Measurements from ENCODE around the gene COTL1. TPM values are rescaled to one million over a fixed set of nuclear protein-coding genes. Genes with fewer than 3 reads are reported as not detected.

The COTL1 gene
- total RNA-seq, 1 donor from 2014 or later: 483 TPM

DNA sequence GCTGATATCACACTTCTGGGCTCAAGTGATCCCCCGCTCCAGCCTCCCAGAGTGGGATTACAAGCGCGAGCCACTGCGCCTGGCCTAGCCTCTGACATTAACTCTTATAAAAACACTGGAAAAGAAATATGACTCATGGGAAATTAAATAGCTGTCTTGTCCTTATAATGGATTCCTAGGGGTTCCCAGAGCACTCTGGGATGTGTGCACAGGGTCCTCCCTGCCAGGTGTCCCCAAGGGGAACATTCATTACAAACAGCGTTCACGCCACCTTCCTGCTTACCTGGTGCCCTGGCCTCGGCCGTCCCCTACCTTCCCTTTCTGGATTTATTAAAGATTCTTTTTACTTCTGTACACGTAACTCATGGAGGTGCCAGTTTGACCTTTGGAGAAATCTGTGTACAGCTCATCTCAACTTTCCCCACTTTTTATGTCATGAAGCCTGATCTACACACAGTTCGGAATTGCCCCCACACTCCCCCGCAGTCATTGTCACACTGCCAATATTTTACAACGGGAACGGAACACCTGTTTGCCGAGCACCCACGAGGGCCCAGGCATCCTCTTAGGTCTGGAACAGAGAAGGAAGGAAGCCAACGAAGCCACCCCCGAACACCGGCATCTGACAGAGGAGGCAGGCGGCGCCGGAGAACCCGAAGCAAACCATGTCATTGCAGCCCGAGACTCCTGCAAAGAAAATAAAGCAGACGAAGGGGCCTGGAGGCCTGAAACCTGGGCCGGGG is 73.7 kb downstream of the COTL1 start:
- H3K36me3 Mint-ChIP-seq (ENCODE audit: low read depth): peaks cover 45% of the 10 kb centered on the region
- H3K27me3 Mint-ChIP-seq (ENCODE audit: low read depth): no peaks in the 10 kb centered on the region
- peaks cover 37% of the 10 kb centered on the region for H3K4me1 Mint-ChIP-seq (ENCODE audit: low read depth)
- DNase-seq (ENCODE audit: low spot score): no peak
- H3K9me3 Mint-ChIP-seq: no peaks in the 10 kb centered on the region
- intact Hi-C loops (cut with micrococcal nuclease): no loop called here
- peak overlapping the region; percentile 78 for H3K27ac Mint-ChIP-seq
- peak overlapping the region; percentile 34 for H3K4me3 Mint-ChIP-seq (ENCODE audit: low read depth)

GRCh38 chr16:84543253-84543652 is 74.6 kb downstream of the COTL1 start:
- no peaks in the 10 kb centered on the region for H3K9me3 Mint-ChIP-seq
- peaks cover 45% of the 10 kb centered on the region for H3K36me3 Mint-ChIP-seq (ENCODE audit: low read depth)
- no peak overlapping the region for H3K27ac Mint-ChIP-seq
- DNase-seq (ENCODE audit: low spot score): no peak
- H3K4me3 Mint-ChIP-seq (ENCODE audit: low read depth): no peak overlapping the region
- H3K27me3 Mint-ChIP-seq (ENCODE audit: low read depth): no peaks in the 10 kb centered on the region
- peaks cover 34% of the 10 kb centered on the region for H3K4me1 Mint-ChIP-seq (ENCODE audit: low read depth)
- intact Hi-C loops (cut with micrococcal nuclease): no loop called here

- intact Hi-C loops (cut with micrococcal nuclease): no loop called here
- DNase-seq (ENCODE audit: low spot score): no peak
- Mint-ChIP-seq H3K27me3 (ENCODE audit: low read depth) (no peaks in the 10 kb centered on the region), H3K4me1 (ENCODE audit: low read depth) (peaks cover 34% of the 10 kb centered on the region), H3K36me3 (ENCODE audit: low read depth) (peaks cover 49% of the 10 kb centered on the region), H3K9me3 (no peaks in the 10 kb centered on the region), H3K4me3 (ENCODE audit: low read depth) (no peak overlapping the region), H3K27ac (no peak overlapping the region)
These were observed 75.7 kb downstream of the COTL1 start for GRCh38 chr16:84541999-84542817.

- no peak overlapping the region for H3K4me3 Mint-ChIP-seq (ENCODE audit: low read depth)
- no peaks in the 10 kb centered on the region for H3K9me3 Mint-ChIP-seq
- no peak overlapping the region for H3K27ac Mint-ChIP-seq
- intact Hi-C loops (cut with micrococcal nuclease): no loop called here
- no peak for DNase-seq (ENCODE audit: low spot score)
- peaks cover 31% of the 10 kb centered on the region for H3K4me1 Mint-ChIP-seq (ENCODE audit: low read depth)
- H3K36me3 Mint-ChIP-seq (ENCODE audit: low read depth): peaks cover 50% of the 10 kb centered on the region
- H3K27me3 Mint-ChIP-seq (ENCODE audit: low read depth): no peaks in the 10 kb centered on the region
These were observed 77.7 kb downstream of the COTL1 start for GRCh38 chr16:84540194-84540593.

GRCh38 chr16:84538222-84538840 is 79.5 kb downstream of the COTL1 start:
- H3K9me3 Mint-ChIP-seq: no peaks in the 10 kb centered on the region
- H3K4me3 Mint-ChIP-seq (ENCODE audit: low read depth): no peak overlapping the region
- H3K4me1 Mint-ChIP-seq (ENCODE audit: low read depth): peaks cover 21% of the 10 kb centered on the region
- H3K27ac Mint-ChIP-seq: no peak overlapping the region
- no peak for DNase-seq (ENCODE audit: low spot score)
- H3K36me3 Mint-ChIP-seq (ENCODE audit: low read depth): peaks cover 43% of the 10 kb centered on the region
- H3K27me3 Mint-ChIP-seq (ENCODE audit: low read depth): no peaks in the 10 kb centered on the region
- intact Hi-C loops (cut with micrococcal nuclease): no loop called here

- Mint-ChIP-seq H3K27me3 (ENCODE audit: low read depth) (no peaks in the 10 kb centered on the region), H3K27ac (no peak overlapping the region), H3K4me1 (ENCODE audit: low read depth) (peaks cover 23% of the 10 kb centered on the region), H3K9me3 (no peaks in the 10 kb centered on the region), H3K36me3 (ENCODE audit: low read depth) (peaks cover 46% of the 10 kb centered on the region), H3K4me3 (ENCODE audit: low read depth) (no peak overlapping the region)
- intact Hi-C loops (cut with micrococcal nuclease): no loop called here
- DNase-seq (ENCODE audit: low spot score): no peak
These were observed 80.3 kb downstream of the COTL1 start for GRCh38 chr16:84537491-84538151.

DNA sequence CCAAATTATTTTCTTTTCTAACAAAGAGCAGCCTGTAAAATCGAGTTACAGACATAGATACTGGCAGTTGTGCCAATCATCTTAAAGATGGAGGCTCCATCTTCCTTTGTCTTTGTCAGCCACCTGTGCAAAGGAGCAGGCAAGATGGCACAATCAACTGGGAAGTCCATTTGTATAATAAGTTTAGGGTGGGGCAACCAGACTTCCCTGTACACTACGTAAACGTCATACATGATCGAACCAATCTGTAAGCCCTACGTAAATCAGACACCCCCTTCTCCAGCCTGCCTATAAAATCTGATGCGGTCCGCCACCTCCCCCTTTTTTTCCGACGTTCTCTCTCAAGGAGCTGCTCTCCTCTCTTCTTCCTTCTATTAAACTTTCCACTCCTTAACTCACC is 82.0 kb downstream of the COTL1 start:
- intact Hi-C loops (cut with micrococcal nuclease): no loop called here
- Mint-ChIP-seq H3K27ac (no peak overlapping the region), H3K36me3 (ENCODE audit: low read depth) (peaks cover 61% of the 10 kb centered on the region), H3K9me3 (no peaks in the 10 kb centered on the region), H3K27me3 (ENCODE audit: low read depth) (no peaks in the 10 kb centered on the region), H3K4me1 (ENCODE audit: low read depth) (peaks cover 25% of the 10 kb centered on the region), H3K4me3 (ENCODE audit: low read depth) (no peak overlapping the region)
- no peak for DNase-seq (ENCODE audit: low spot score)

DNA sequence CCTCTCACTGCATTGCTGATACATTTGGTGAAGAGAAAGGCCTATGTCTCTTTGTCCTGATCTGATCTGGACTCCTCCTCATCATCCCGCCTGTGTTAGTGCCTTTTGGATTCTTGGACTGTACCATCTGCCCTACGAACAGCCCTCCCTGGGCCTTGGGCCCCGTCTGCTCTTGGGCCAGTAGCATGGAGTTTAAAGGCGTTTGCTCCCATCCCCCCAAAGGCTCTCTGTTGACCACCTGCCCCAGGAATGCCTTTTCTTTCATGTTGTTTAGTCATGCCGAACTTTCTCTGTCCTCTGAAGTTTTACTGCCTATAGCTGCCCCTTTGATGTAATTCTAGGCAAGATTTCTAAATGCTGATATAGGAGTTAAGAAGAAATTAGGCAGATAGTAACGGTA is 82.5 kb downstream of the COTL1 start:
- Mint-ChIP-seq H3K4me3 (ENCODE audit: low read depth) (no peak overlapping the region), H3K4me1 (ENCODE audit: low read depth) (peaks cover 26% of the 10 kb centered on the region), H3K9me3 (peaks cover 4% of the 10 kb centered on the region), H3K27ac (no peak overlapping the region), H3K27me3 (ENCODE audit: low read depth) (no peaks in the 10 kb centered on the region), H3K36me3 (ENCODE audit: low read depth) (peaks cover 65% of the 10 kb centered on the region)
- intact Hi-C loops (cut with micrococcal nuclease): no loop called here
- no peak for DNase-seq (ENCODE audit: low spot score)

DNA sequence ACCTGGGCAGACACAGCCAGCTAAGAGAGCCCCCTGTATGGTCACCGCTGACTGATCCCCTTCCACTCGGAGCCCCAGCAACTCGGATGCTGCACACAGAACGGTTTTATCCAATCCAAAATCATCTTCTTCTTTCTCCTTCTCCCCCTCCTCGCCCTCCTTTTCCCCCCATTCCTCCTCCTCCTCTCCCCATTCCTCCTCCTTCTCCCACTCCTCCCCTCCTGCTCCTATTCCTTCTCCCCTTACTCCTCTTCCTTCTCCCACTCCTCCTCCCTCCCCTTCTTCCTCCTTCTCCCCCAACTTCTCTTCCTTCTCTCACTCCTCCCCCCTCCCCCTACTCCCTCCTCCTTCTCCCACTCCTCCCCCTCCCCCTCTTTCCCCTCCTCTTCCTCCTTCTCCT is 83.1 kb downstream of the COTL1 start:
- Mint-ChIP-seq H3K4me3 (ENCODE audit: low read depth) (no peak overlapping the region), H3K27ac (no peak overlapping the region), H3K27me3 (ENCODE audit: low read depth) (no peaks in the 10 kb centered on the region), H3K36me3 (ENCODE audit: low read depth) (peaks cover 69% of the 10 kb centered on the region), H3K9me3 (peaks cover 7% of the 10 kb centered on the region), H3K4me1 (ENCODE audit: low read depth) (peaks cover 27% of the 10 kb centered on the region)
- DNase-seq (ENCODE audit: low spot score): no peak
- intact Hi-C loops (cut with micrococcal nuclease): no loop called here

GRCh38 chr16:84532855-84533486 is 84.9 kb downstream of the COTL1 start:
- intact Hi-C loops (cut with micrococcal nuclease): no loop called here
- no peaks in the 10 kb centered on the region for H3K27me3 Mint-ChIP-seq (ENCODE audit: low read depth)
- H3K4me1 Mint-ChIP-seq (ENCODE audit: low read depth): peaks cover 30% of the 10 kb centered on the region
- H3K9me3 Mint-ChIP-seq: peaks cover 14% of the 10 kb centered on the region
- DNase-seq (ENCODE audit: low spot score): no peak
- no peak overlapping the region for H3K27ac Mint-ChIP-seq
- no peak overlapping the region for H3K4me3 Mint-ChIP-seq (ENCODE audit: low read depth)
- H3K36me3 Mint-ChIP-seq (ENCODE audit: low read depth): peaks cover 69% of the 10 kb centered on the region

- Mint-ChIP-seq H3K4me3 (ENCODE audit: low read depth) (no peak overlapping the region), H3K27ac (no peak overlapping the region), H3K36me3 (ENCODE audit: low read depth) (peaks cover 67% of the 10 kb centered on the region), H3K9me3 (peaks cover 14% of the 10 kb centered on the region), H3K27me3 (ENCODE audit: low read depth) (no peaks in the 10 kb centered on the region), H3K4me1 (ENCODE audit: low read depth) (peaks cover 28% of the 10 kb centered on the region)
- DNase-seq (ENCODE audit: low spot score): no peak
- intact Hi-C loops (cut with micrococcal nuclease): no loop called here
These were observed 85.6 kb downstream of the COTL1 start for GRCh38 chr16:84532291-84532724.

GRCh38 chr16:84531671-84532111 is 86.2 kb downstream of the COTL1 start:
- Mint-ChIP-seq H3K36me3 (ENCODE audit: low read depth) (peaks cover 69% of the 10 kb centered on the region), H3K4me1 (ENCODE audit: low read depth) (peaks cover 29% of the 10 kb centered on the region), H3K27ac (no peak overlapping the region), H3K4me3 (ENCODE audit: low read depth) (no peak overlapping the region), H3K9me3 (peaks cover 14% of the 10 kb centered on the region), H3K27me3 (ENCODE audit: low read depth) (no peaks in the 10 kb centered on the region)
- no peak for DNase-seq (ENCODE audit: low spot score)
- intact Hi-C loops (cut with micrococcal nuclease): no loop called here
